ENCODE results near the gene JPH2.

DNA sequence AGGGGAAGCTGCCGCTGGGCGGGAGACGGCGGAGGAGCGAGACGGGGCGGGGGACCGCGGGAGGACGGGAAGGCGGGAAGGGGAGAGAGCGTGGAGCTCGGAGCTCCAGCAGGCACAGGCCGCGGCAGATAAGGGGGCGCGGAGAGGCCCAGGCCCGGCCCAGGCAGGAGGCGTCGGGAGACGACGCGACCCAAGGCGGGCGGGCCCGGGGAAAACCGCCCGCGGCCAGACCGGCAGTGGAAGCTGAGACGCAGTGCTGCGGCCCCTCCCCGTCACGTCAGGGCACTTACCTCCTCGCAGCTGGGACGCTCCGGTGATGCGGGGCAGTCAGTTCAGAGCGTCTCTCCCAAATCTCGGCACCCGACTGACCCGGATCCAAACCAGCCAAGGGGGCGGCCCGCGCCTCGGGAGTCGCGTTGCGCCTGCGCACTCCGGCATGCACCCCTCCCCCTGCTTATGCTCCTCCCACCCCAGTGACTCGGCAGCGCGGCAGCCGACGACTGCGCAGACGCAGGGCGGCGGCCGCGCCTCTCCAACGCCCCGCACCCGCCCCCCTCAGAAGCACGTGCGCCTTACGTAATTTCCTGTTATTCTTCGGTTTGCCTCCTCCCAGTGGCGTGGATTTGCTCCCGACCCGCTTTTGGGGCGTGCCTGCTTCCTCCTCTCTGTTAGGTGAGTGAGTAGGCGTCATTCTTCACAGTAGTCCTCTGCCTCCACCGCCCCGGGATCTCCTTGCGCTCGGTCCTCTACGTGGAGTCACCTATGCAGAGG lies 23.6 kb upstream of the JPH2 start, which contains the start of gene OSER1:
- TF ChIP-seq, protein P1, sequence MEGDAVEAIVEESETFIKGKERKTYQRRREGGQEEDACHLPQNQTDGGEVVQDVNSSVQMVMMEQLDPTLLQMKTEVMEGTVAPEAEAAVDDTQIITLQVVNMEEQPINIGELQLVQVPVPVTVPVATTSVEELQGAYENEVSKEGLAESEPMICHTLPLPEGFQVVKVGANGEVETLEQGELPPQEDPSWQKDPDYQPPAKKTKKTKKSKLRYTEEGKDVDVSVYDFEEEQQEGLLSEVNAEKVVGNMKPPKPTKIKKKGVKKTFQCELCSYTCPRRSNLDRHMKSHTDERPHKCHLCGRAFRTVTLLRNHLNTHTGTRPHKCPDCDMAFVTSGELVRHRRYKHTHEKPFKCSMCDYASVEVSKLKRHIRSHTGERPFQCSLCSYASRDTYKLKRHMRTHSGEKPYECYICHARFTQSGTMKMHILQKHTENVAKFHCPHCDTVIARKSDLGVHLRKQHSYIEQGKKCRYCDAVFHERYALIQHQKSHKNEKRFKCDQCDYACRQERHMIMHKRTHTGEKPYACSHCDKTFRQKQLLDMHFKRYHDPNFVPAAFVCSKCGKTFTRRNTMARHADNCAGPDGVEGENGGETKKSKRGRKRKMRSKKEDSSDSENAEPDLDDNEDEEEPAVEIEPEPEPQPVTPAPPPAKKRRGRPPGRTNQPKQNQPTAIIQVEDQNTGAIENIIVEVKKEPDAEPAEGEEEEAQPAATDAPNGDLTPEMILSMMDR (conservative IDR thresholded peaks at IDR 0.05; ENCODE audit: low read depth, low read length), result no peak
- no peak for TF ChIP-seq CHD1 (IDR thresholded peaks at IDR 0.05; ENCODE audit: low read depth, low read length)
- no peak for TF ChIP-seq RAD21 (IDR thresholded peaks at IDR 0.05; ENCODE audit: low read length)
- peak; percentile 92 for TF ChIP-seq POLR2A (IDR thresholded peaks at IDR 0.05; ENCODE audit: low read depth, low read length)
- peak; percentile 75 for TF ChIP-seq CEBPB (IDR thresholded peaks at IDR 0.05; ENCODE audit: low read depth, low read length)
- peak; percentile 96 for TF ChIP-seq MXI1 (IDR thresholded peaks at IDR 0.05; ENCODE audit: borderline replicate concordance, low read depth, low read length)
- peak; percentile 32; the same call in 1 of the 2 replicates for TF ChIP-seq RFX5 (IDR thresholded peaks at IDR 0.05; ENCODE audit: low read depth, low read length)
- TF ChIP-seq SMC3 (IDR thresholded peaks at IDR 0.05; ENCODE audit: low read depth, low read length), result no peak
- TF ChIP-seq, protein P2, sequence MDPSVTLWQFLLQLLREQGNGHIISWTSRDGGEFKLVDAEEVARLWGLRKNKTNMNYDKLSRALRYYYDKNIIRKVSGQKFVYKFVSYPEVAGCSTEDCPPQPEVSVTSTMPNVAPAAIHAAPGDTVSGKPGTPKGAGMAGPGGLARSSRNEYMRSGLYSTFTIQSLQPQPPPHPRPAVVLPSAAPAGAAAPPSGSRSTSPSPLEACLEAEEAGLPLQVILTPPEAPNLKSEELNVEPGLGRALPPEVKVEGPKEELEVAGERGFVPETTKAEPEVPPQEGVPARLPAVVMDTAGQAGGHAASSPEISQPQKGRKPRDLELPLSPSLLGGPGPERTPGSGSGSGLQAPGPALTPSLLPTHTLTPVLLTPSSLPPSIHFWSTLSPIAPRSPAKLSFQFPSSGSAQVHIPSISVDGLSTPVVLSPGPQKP (IDR thresholded peaks at IDR 0.05; ENCODE audit: borderline replicate concordance, low read depth, low read length), result no peak
- TF ChIP-seq RCOR1 (IDR thresholded peaks at IDR 0.05; ENCODE audit: insufficient replicate concordance, low read length), result no peak
- TF ChIP-seq BHLHE40 (IDR thresholded peaks at IDR 0.05; ENCODE audit: low read depth, low read length), result peak; percentile 100
- 0 out of 2 replicates have a peak, but pooled peaks have one; percentile 12 for TF ChIP-seq MAFK (IDR thresholded peaks at IDR 0.05; ENCODE audit: low read depth, low read length)
- TF ChIP-seq, protein P3, sequence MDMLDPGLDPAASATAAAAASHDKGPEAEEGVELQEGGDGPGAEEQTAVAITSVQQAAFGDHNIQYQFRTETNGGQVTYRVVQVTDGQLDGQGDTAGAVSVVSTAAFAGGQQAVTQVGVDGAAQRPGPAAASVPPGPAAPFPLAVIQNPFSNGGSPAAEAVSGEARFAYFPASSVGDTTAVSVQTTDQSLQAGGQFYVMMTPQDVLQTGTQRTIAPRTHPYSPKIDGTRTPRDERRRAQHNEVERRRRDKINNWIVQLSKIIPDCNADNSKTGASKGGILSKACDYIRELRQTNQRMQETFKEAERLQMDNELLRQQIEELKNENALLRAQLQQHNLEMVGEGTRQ (IDR thresholded peaks at IDR 0.05; ENCODE audit: low read depth, low read length), result peak; percentile 94
